A549 (cell line): ENCODE data around the gene UNC13C.

Source experiments
- CTCF ChIP-seq: fragments of >200 bp; sonication (Bioruptor Twin); formaldehyde crosslinking; IDR thresholded peaks from 3 replicates; pipeline ENCODE4 v1.5.1; 2016
- FOSL2 ChIP-seq, 2 experiments: fragments of 450-650 bp in 1 of 2; fragments of >200 bp in 1 of 2; sonication (Bioruptor Twin) in 1 of 2; formaldehyde crosslinking; IDR thresholded peaks; 2 replicates each; pipeline versions ENCODE4 v1.5.0 to v1.6.1; 2016 to 2020; ENCODE audit warnings: mild to moderate bottlenecking in 1 of 2, moderate library complexity in 1 of 2
- JUN ChIP-seq, 2 experiments: fragments of >200 bp; sonication (Bioruptor Twin); formaldehyde crosslinking; IDR thresholded peaks; 2 replicates in 1 of 2; 3 replicates in 1 of 2; pipeline ENCODE4 v1.6.1; 2016 to 2017
- MAX ChIP-seq: IDR thresholded peaks from 2 replicates; pipeline ENCODE4 v1.6.1; 2012
- MAZ ChIP-seq: fragments of 150-350 bp; IDR thresholded peaks from 2 replicates; pipeline ENCODE4 v1.6.1; 2014; ENCODE audit warnings: antibody characterized with exemption, low read depth, low read length, borderline replicate concordance
- NPAS2 ChIP-seq: fragments of 250-450 bp; sonication (Bioruptor Pico); IDR thresholded peaks from 2 replicates; pipeline ENCODE4 v1.8.0; 2022; ENCODE audit warnings: mild to moderate bottlenecking, moderate library complexity, borderline replicate concordance
- ZFP36 ChIP-seq: fragments of 450-650 bp; IDR thresholded peaks from 2 replicates; pipeline ENCODE4 v1.6.1; 2014; ENCODE audit warnings: borderline replicate concordance; ENCODE audit not compliant: partially characterized antibody

GRCh38 chr15:54373332-54373731 is 395.1 kb downstream of the UNC13C start:
- TF ChIP-seq NPAS2 (CRISPR knock-in tag) = no peak
- TF ChIP-seq JUN (IDR thresholded peaks at IDR 0.05) = no peak
- no peak for TF ChIP-seq CTCF
- no peak for TF ChIP-seq MAX
- no peak for TF ChIP-seq MAZ
- TF ChIP-seq ZFP36 = no peak
- TF ChIP-seq FOSL2 (IDR thresholded peaks at IDR 0.05) = no peak
- no peak for TF ChIP-seq FOSL2 (CRISPR knock-in tag; IDR thresholded peaks at IDR 0.05)
